ENCODE data around the gene CARD11. TPM values are rescaled to one million over a fixed set of nuclear protein-coding genes. Genes with fewer than 3 reads are reported as not detected.

CARD11 gene
- total and polyA plus RNA-seq, 2 of the 13 experiments (the other 11 are each of a cell fraction or from before 2014, with no cell fraction given) = 0.04 TPM; not detected in 1

- no peak for ATAC-seq
- Histone ChIP-seq H3K9ac (ENCODE audit: insufficient read depth, low read depth, low read length) (no peak overlapping the region), H3K4me1 (ENCODE audit: insufficient read depth, low read length) (peaks cover 5% of the 10 kb centered on the region; the same call in 1 of the 2 replicates), H3K79me2 (ENCODE audit: insufficient read depth, low read length) (no peaks in the 10 kb centered on the region), H3K9me3 (ENCODE audit: low read length) (no peaks in the 10 kb centered on the region), H2AFZ (ENCODE audit: low read length) (no peak overlapping the region), H3K27me3 (ENCODE audit: control insufficient read depth in 1 of 2, insufficient read depth in 2 of 2, low read length in 2 of 2) (peaks cover 4 to 36% of the 10 kb centered on the region in 2 experiments; a peak in 2 of 5 replicates), H4K20me1 (ENCODE audit: insufficient read depth, low read length) (no peaks in the 10 kb centered on the region), H3K4me3 (replicated peaks in 1 of 3; ENCODE audit: insufficient read depth in 1 of 3, low read depth in 2 of 3, low read length in 3 of 3) (no peak overlapping the region), H3K36me3 (replicated peaks in 1 of 2; ENCODE audit: control insufficient read depth in 1 of 2, insufficient read depth in 2 of 2, low read length in 2 of 2) (no peaks in the 10 kb centered on the region), H3K27ac (ENCODE audit: extremely low read length, insufficient read depth, low read length) (no peak overlapping the region), H3K4me2 (ENCODE audit: low read depth, low read length) (no peak overlapping the region)
- POLR2A ChIA-PET = no interaction called here
- BruUV-seq (replicated peaks) = no TSS peak
- intact Hi-C loops (cut with micrococcal nuclease; ENCODE audit: unreplicated experiment) (no loop called here), in situ Hi-C loops (cut with HindIII; ENCODE audit: extremely low pct_ligation_motif_present, low pct_unique_long_range_greater_than_20kb) (no loop called here)
- WGBS (ENCODE audit: low lambda C conversion rate) = 42% methylated on average over 11 of the region's 11 CpGs
- no peak for DNase-seq (ENCODE audit: low spot score)
- CTCF ChIA-PET (ENCODE audit: low intra/inter-chr PET ratio, low total read pairs) = no interaction called here
- TF ChIP-seq, protein P1, sequence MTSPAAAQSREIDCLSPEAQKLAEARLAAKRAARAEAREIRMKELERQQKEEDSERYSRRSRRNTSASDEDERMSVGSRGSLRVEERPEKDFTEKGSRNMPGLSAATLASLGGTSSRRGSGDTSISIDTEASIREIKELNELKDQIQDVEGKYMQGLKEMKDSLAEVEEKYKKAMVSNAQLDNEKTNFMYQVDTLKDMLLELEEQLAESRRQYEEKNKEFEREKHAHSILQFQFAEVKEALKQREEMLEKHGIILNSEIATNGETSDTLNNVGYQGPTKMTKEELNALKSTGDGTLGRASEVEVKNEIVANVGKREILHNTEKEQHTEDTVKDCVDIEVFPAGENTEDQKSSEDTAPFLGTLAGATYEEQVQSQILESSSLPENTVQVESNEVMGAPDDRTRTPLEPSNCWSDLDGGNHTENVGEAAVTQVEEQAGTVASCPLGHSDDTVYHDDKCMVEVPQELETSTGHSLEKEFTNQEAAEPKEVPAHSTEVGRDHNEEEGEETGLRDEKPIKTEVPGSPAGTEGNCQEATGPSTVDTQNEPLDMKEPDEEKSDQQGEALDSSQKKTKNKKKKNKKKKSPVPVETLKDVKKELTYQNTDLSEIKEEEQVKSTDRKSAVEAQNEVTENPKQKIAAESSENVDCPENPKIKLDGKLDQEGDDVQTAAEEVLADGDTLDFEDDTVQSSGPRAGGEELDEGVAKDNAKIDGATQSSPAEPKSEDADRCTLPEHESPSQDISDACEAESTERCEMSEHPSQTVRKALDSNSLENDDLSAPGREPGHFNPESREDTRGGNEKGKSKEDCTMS (CRISPR knock-in tag; conservative IDR thresholded peaks at IDR 0.05) = no peak
- no peak for TF ChIP-seq ZNF335 (CRISPR knock-in tag; IDR thresholded peaks at IDR 0.05)
- TF ChIP-seq ZNF180 (CRISPR knock-in tag; IDR thresholded peaks at IDR 0.05; ENCODE audit: borderline replicate concordance, low read depth) = no peak
- FAIRE-seq = no peak
These were observed 61.3 kb downstream of the CARD11 start for GRCh38 chr7:2982401-2982800.

GRCh38 chr7:2981103-2981480, 62.6 kb downstream of the CARD11 start:
- no TSS peak for BruUV-seq (replicated peaks)
- H3K79me2 ChIP-seq (ENCODE audit: insufficient read depth, low read length) = no peaks in the 10 kb centered on the region
- no peak overlapping the region for H3K27ac ChIP-seq (ENCODE audit: extremely low read length, insufficient read depth, low read length)
- no peak overlapping the region for H2AFZ ChIP-seq (ENCODE audit: low read length)
- 72% methylated on average over 7 of the region's 8 CpGs for WGBS (ENCODE audit: low lambda C conversion rate)
- POLR2A ChIA-PET = no interaction called here
- H3K27me3 ChIP-seq (ENCODE audit: control insufficient read depth in 1 of 2, insufficient read depth in 2 of 2, low read length in 2 of 2) = peaks cover 4 to 32% of the 10 kb centered on the region in 2 experiments; a peak in 2 of 5 replicates
- TF ChIP-seq TBX3 (IDR thresholded peaks at IDR 0.05; ENCODE audit: borderline replicate concordance) (no peak), ZNF552 (CRISPR knock-in tag; IDR thresholded peaks at IDR 0.05; ENCODE audit: borderline replicate concordance) (no peak), GPN1 (CRISPR knock-in tag; IDR thresholded peaks at IDR 0.05; ENCODE audit: borderline replicate concordance) (no peak), PTBP1 (IDR thresholded peaks at IDR 0.05; ENCODE audit: low read depth, low read length, poor library complexity, severe bottlenecking) (no peak), ZBTB2 (CRISPR knock-in tag; IDR thresholded peaks at IDR 0.05; ENCODE audit: low read depth) (no peak), POLR2AphosphoS5 (IDR thresholded peaks at IDR 0.05; ENCODE audit: low read depth, low read length) (no peak), IRX3 (CRISPR knock-in tag; IDR thresholded peaks at IDR 0.05; ENCODE audit: borderline replicate concordance, low read depth) (no peak), JARID2 (CRISPR knock-in tag; IDR thresholded peaks at IDR 0.05; ENCODE audit: insufficient replicate concordance) (no peak), STAG1 (CRISPR knock-in tag; IDR thresholded peaks at IDR 0.05) (no peak), EP300 (IDR thresholded peaks at IDR 0.05; ENCODE audit: low read depth in 2 of 2, low read length in 2 of 2) (no peak), EP300 (CRISPR knock-in tag; IDR thresholded peaks at IDR 0.05; ENCODE audit: borderline replicate concordance) (no peak)
- H3K4me2 ChIP-seq (ENCODE audit: low read depth, low read length) = no peak overlapping the region
- peaks cover 5% of the 10 kb centered on the region; the same call in 1 of the 2 replicates for H3K4me1 ChIP-seq (ENCODE audit: insufficient read depth, low read length)
- no peak for FAIRE-seq
- H3K9me3 ChIP-seq (ENCODE audit: low read length) = no peaks in the 10 kb centered on the region
- CTCF ChIA-PET (ENCODE audit: low intra/inter-chr PET ratio, low total read pairs) = no interaction called here
- intact Hi-C loops (cut with micrococcal nuclease; ENCODE audit: unreplicated experiment) (no loop called here), in situ Hi-C loops (cut with HindIII; ENCODE audit: extremely low pct_ligation_motif_present, low pct_unique_long_range_greater_than_20kb) (no loop called here)
- no peak overlapping the region for H3K9ac ChIP-seq (ENCODE audit: insufficient read depth, low read depth, low read length)
- no peak for ATAC-seq
- DNase-seq (ENCODE audit: low spot score) = no peak
- H3K36me3 ChIP-seq (replicated peaks in 1 of 2; ENCODE audit: control insufficient read depth in 1 of 2, insufficient read depth in 2 of 2, low read length in 2 of 2) = no peaks in the 10 kb centered on the region
- H4K20me1 ChIP-seq (ENCODE audit: insufficient read depth, low read length) = no peaks in the 10 kb centered on the region
- H3K4me3 ChIP-seq (replicated peaks in 1 of 3; ENCODE audit: insufficient read depth in 1 of 3, low read depth in 2 of 3, low read length in 3 of 3) = no peak overlapping the region
